Pancreas (tissue), 10 donors: Measurements from ENCODE around the gene ADGRE1. TPM values are rescaled to one million over a fixed set of nuclear protein-coding genes. Genes with fewer than 3 reads are reported as not detected.

ENCODE experiments used
- ATAC-seq, 4 donors: fragments of 200-7000 bp; cut with Tn5 transposase; one replicate each; pipeline versions ENCODE4 v1.8.0 to v1.9.1; 2020; ENCODE audit warnings: mild to moderate bottlenecking in 4 of 4, moderate library complexity in 4 of 4
- DNase-seq, 6 donors: peaks; one replicate each; pipeline ENCODE4 v3.0.0-alpha.2; 2020
- FAIRE-seq: peaks from 2 replicates; lab custom pipeline; 2012; peaks lifted over from hg19 to GRCh38; lab: Jason Lieb, UNC
- H3K27ac ChIP-seq, 4 donors: fragments of 200-600 bp; sonication (generic); 1 replicate in 3 of 4; 2 replicates in 1 of 4; pipeline versions ENCODE4 v1.5.0 to v1.8.0; 2020
- H3K27me3 ChIP-seq, 4 donors: fragments of 200-600 bp; one replicate each; pipeline ENCODE4 v1.8.0; 2021
- H3K36me3 ChIP-seq, 3 donors: fragments of 200-600 bp; sonication (generic) in 1 of 3; one replicate each; pipeline versions ENCODE4 v1.5.0 to v1.8.0; 2020 to 2021
- H3K4me1 ChIP-seq, 3 donors: fragments of 200-600 bp; one replicate each; pipeline ENCODE4 v1.8.0; 2021
- H3K4me3 ChIP-seq, 4 donors: fragments of 200-600 bp; sonication (generic) in 2 of 4; one replicate each; pipeline versions ENCODE4 v1.5.0 to v1.8.0; 2020 to 2021
- H3K9me3 ChIP-seq, 4 donors: fragments of 200-600 bp; one replicate each; pipeline ENCODE4 v1.8.0; 2021
- CTCF ChIP-seq, 4 donors: fragments of 200-600 bp; sonication (generic) in 3 of 4; IDR thresholded peaks; one replicate each; pipeline versions ENCODE4 v1.5.0 to v1.8.0; 2021; ENCODE audit warnings: antibody characterized with exemption in 4 of 4
- WGBS, 2 donors: extraction: QIAGEN DNeasy Blood & Tissue Kit; methylation state at CpG; one replicate each; pipeline ENCODE4 v1.1.7; 2013; 5-methylcytosine and 5-hydroxymethylcytosine counted together
- intact Hi-C, 3 donors: fragments of 100-400 bp; cut with DNase I; formaldehyde crosslinking; loops; one replicate each; pipeline versions ENCODE4 v1.11.1 to v1.14.2; 2022
- polyA plus RNA-seq, 2 donors: library from polyadenylated mRNA; stranded (reverse); fragments of 200-250 nt; gene quantifications; one replicate each; pipeline ENCODE4 v1.2.3, GENCODE V29; 2013
- total RNA-seq, 6 donors: library from RNA; stranded (reverse); fragmentation: NEBNext Ultra II Directional in 4 of 6; extraction: Animal tissue kit (Norgen Biotek cat#: 25700) in 4 of 6; gene quantifications; one replicate each; pipeline versions ENCODE4 v1.2.1 to v1.2.4, GENCODE V29; 2021 to 2023
- donor health status: healthy with polysubstance abuse.
- donor health status: DM: no; HTN: no; CAD: no; lungs with moderate emphysema.
- donor health status: DM: no; HTN: no; CAD: no.
- donor health status: control.
- donor health status: control.
- donor health status: Bipolar disorder and iron deficiency.
- donor health status: DM: yes; HTN: yes; CAD: no.
- donor health status: DM: no; HTN: no; CAD: no.
- donor health status: DM: no; HTN: no; CAD: no.
- donor health status: DM: yes; HTN: yes; CAD: no.

Gene ADGRE1
- total and polyA plus RNA-seq, 8 donors: 0.07 to 0.73 (median 0.28) TPM; not detected in 3

GRCh38 chr19:6890401-6890913 is 3.1 kb downstream of the ADGRE1 start:
- intact Hi-C loops: no loop called here
- Histone ChIP-seq H3K9me3 (no peaks in the 10 kb centered on the region), H3K36me3 (no peaks in the 10 kb centered on the region), H3K4me3 (no peak overlapping the region), H3K27ac (no peak overlapping the region), H3K27me3 (no peaks in the 10 kb centered on the region), H3K4me1 (no peaks in the 10 kb centered on the region)
- DNase-seq (no peak), FAIRE-seq (no peak), ATAC-seq (no peak)
- no peak for TF ChIP-seq CTCF (IDR thresholded peaks at IDR 0.05)
- WGBS, 2 donors: 30 to 40% methylated on average over 3 of the region's 3 CpGs

- no peaks in the 10 kb centered on the region for H3K9me3 ChIP-seq
- no peaks in the 10 kb centered on the region for H3K27me3 ChIP-seq
- H3K4me3 ChIP-seq: no peak overlapping the region
- 38 to 53% methylated on average over 8 of the region's 8 CpGs for WGBS, 2 donors
- no peak for TF ChIP-seq CTCF (IDR thresholded peaks at IDR 0.05)
- intact Hi-C loops: no loop called here
- FAIRE-seq: no peak
- no peaks in the 10 kb centered on the region for H3K4me1 ChIP-seq
- no peaks in the 10 kb centered on the region for H3K36me3 ChIP-seq
- ATAC-seq: no peak
- H3K27ac ChIP-seq: no peak overlapping the region
- DNase-seq: no peak
Observed at GRCh38 chr19:6890938-6891337, 3.6 kb downstream of the ADGRE1 start.

GRCh38 chr19:6891761-6892385 is 4.5 kb downstream of the ADGRE1 start:
- ATAC-seq (peak in 1 of 4 donors; percentile 40), DNase-seq (no peak)
- no peak overlapping the region for H3K27ac ChIP-seq

GRCh38 chr19:6894313-6894712 is 6.9 kb downstream of the ADGRE1 start:
- TF ChIP-seq CTCF (IDR thresholded peaks at IDR 0.05): no peak
- H3K4me1 ChIP-seq: no peaks in the 10 kb centered on the region
- WGBS, 2 donors: 56 to 64% methylated on average over 1 of the region's 1 CpG
- intact Hi-C loops: no loop called here
- ATAC-seq (no peak), DNase-seq (no peak), FAIRE-seq (no peak)
- no peaks in the 10 kb centered on the region for H3K27me3 ChIP-seq
- H3K4me3 ChIP-seq: no peak overlapping the region
- no peaks in the 10 kb centered on the region for H3K9me3 ChIP-seq
- no peak overlapping the region for H3K27ac ChIP-seq
- H3K36me3 ChIP-seq: no peaks in the 10 kb centered on the region

More at GRCh38 chr19:6891761-6892385, 4.5 kb downstream of the ADGRE1 start:
- H3K4me3 ChIP-seq: no peak overlapping the region
- no peak for FAIRE-seq
- H3K9me3 ChIP-seq: no peaks in the 10 kb centered on the region
- intact Hi-C loops: no loop called here
- no peaks in the 10 kb centered on the region for H3K27me3 ChIP-seq
- H3K36me3 ChIP-seq: no peaks in the 10 kb centered on the region
- TF ChIP-seq CTCF (IDR thresholded peaks at IDR 0.05): no peak
- no peaks in the 10 kb centered on the region for H3K4me1 ChIP-seq
- WGBS, 2 donors: 58 to 75% methylated on average over 8 of the region's 8 CpGs

- no peak overlapping the region for H3K27ac ChIP-seq
- no peaks in the 10 kb centered on the region for H3K9me3 ChIP-seq
- FAIRE-seq (no peak), ATAC-seq (no peak), DNase-seq (no peak)
- intact Hi-C loops: no loop called here
- no peaks in the 10 kb centered on the region for H3K36me3 ChIP-seq
- no peaks in the 10 kb centered on the region for H3K4me1 ChIP-seq
- H3K27me3 ChIP-seq: peaks cover 0 to 3% (median 0%) of the 10 kb centered on the region in 4 donors
- H3K4me3 ChIP-seq: no peak overlapping the region
- TF ChIP-seq CTCF (IDR thresholded peaks at IDR 0.05): no peak
Observed at GRCh38 chr19:6903446-6903845, 16.1 kb downstream of the ADGRE1 start.
